SK-N-SH (cell line): ENCODE measurements around the gene PARP15. TPM values are rescaled to one million over a fixed set of nuclear protein-coding genes. Genes with fewer than 3 reads are reported as not detected.

ENCODE experiments used
- CTCF ChIA-PET: fragments of 300-600, 350-600 bp; formaldehyde crosslinking; extraction: SDS; loops from one replicate; lab custom pipeline; 2021; lab: Yijun Ruan, JAX
- POLR2A ChIA-PET: fragments of 350-600 bp; sonication (Branson Sonifier 250); formaldehyde crosslinking; extraction: SDS; loops from one replicate; lab custom pipeline; 2020; ENCODE audit warnings: antibody characterized with exemption, inconsistent platforms; lab: Yijun Ruan, JAX
- DNase-seq: peaks from one replicate; pipeline ENCODE4 v3.0.0; 2012
- H2AFZ ChIP-seq: fragments of 200-600 bp; sonication (generic); 2 replicates; pipeline ENCODE4 v1.8.1; 2016; ENCODE audit warnings: antibody characterized with exemption, mild to moderate bottlenecking, low read depth
- H3F3A ChIP-seq: fragments of 200-600 bp; sonication (generic); replicated peaks from 2 replicates; pipeline ENCODE3; 2016; ENCODE audit warnings: antibody characterized with exemption, mild to moderate bottlenecking; ENCODE audit not compliant: insufficient read depth
- H3K27ac ChIP-seq, 2 experiments: fragments of 200-500 bp in 1 of 2; fragments of 200-600 bp in 1 of 2; sonication (Bioruptor generic) in 1 of 2; sonication (generic), shearing (Covaris generic) in 1 of 2; 2 replicates each; pipeline versions ENCODE4 v1.5.1 to v1.6.1; 2014 to 2016; ENCODE audit warnings: low read depth in 2 of 2, inconsistent platforms in 1 of 2, low read length in 1 of 2, mild to moderate bottlenecking in 1 of 2, mixed read lengths in 1 of 2
- H3K27me3 ChIP-seq: fragments of 200-600 bp; sonication (generic), shearing (Covaris generic); 2 replicates; pipeline ENCODE4 v1.6.1; 2016; ENCODE audit warnings: mixed run types; ENCODE audit not compliant: insufficient read depth
- H3K36me3 ChIP-seq, 2 experiments: fragments of 200-500 bp in 1 of 2; fragments of 200-600 bp in 1 of 2; sonication (Bioruptor generic) in 1 of 2; sonication (generic) in 1 of 2; replicated peaks in 1 of 2; 2 replicates each; pipeline versions ENCODE3 to v1.5.1; 2014 to 2016; ENCODE audit warnings: low read length in 1 of 2, mild to moderate bottlenecking in 1 of 2; ENCODE audit not compliant: insufficient read depth in 2 of 2, control insufficient read depth in 1 of 2
- H3K4me1 ChIP-seq, 2 experiments: fragments of 200-500 bp in 1 of 2; fragments of 200-600 bp in 1 of 2; sonication (Bioruptor generic) in 1 of 2; sonication (generic), shearing (Covaris generic) in 1 of 2; 2 replicates each; pipeline versions ENCODE4 v1.5.1 to v1.6.1; 2014 to 2016; ENCODE audit warnings: low read depth in 1 of 2, low read length in 1 of 2, mixed run types in 1 of 2; ENCODE audit not compliant: insufficient read depth in 2 of 2, control insufficient read depth in 1 of 2
- H3K4me2 ChIP-seq: fragments of 200-600 bp; sonication (generic), shearing (Covaris generic); 2 replicates; pipeline ENCODE4 v1.6.1; 2017; ENCODE audit warnings: mixed run types
- H3K4me3 ChIP-seq, 2 experiments: fragments of 200-500 bp in 1 of 2; fragments of 200-600 bp in 1 of 2; sonication (Bioruptor generic) in 1 of 2; sonication (generic), shearing (Covaris generic) in 1 of 2; 2 replicates each; pipeline versions ENCODE4 v1.5.1 to v1.8.1; 2014 to 2016; ENCODE audit warnings: low read depth in 2 of 2, inconsistent platforms in 1 of 2, low read length in 1 of 2, mild to moderate bottlenecking in 1 of 2, mixed read lengths in 1 of 2, moderate library complexity in 1 of 2
- H3K79me2 ChIP-seq: fragments of 200-600 bp; sonication (generic); 2 replicates; pipeline ENCODE4 v1.8.1; 2017; ENCODE audit warnings: mild to moderate bottlenecking; ENCODE audit not compliant: insufficient read depth
- H3K9ac ChIP-seq: fragments of 200-600 bp; sonication (generic); 2 replicates; pipeline ENCODE4 v1.6.1; 2017; ENCODE audit warnings: mixed run types
- H3K9me2 ChIP-seq: fragments of 200-600 bp; sonication (generic); 2 replicates; pipeline ENCODE4 v1.6.1; 2017; ENCODE audit warnings: mixed run types
- H3K9me3 ChIP-seq: fragments of 200-600 bp; sonication (generic); 2 replicates; pipeline ENCODE4 v1.6.1; 2017; ENCODE audit warnings: mixed run types, mild to moderate bottlenecking, moderate library complexity
- H4K20me1 ChIP-seq: fragments of 200-600 bp; sonication (generic); 2 replicates; pipeline ENCODE4 v1.6.1; 2017; ENCODE audit warnings: mild to moderate bottlenecking, mixed run types; ENCODE audit not compliant: insufficient read depth
- CHD2 ChIP-seq: fragments of 150-350 bp; IDR thresholded peaks from 2 replicates; pipeline ENCODE4 v1.6.1; 2018; ENCODE audit warnings: low read length; ENCODE audit not compliant: partially characterized antibody
- EZH2phosphoT487 ChIP-seq: fragments of 200-600 bp; sonication (generic); IDR thresholded peaks from 2 replicates; pipeline ENCODE4 v1.6.1; 2017; ENCODE audit warnings: low read depth, mixed run types, mild to moderate bottlenecking, antibody characterized with exemption, moderate library complexity, borderline replicate concordance
- FOSL2 ChIP-seq: IDR thresholded peaks from 2 replicates; pipeline ENCODE4 v1.4.0; 2012; ENCODE audit warnings: low read depth, mild to moderate bottlenecking, moderate library complexity, borderline replicate concordance
- FOXJ3 ChIP-seq: sonication (generic); formaldehyde crosslinking; IDR thresholded peaks from 2 replicates; pipeline ENCODE4 v1.5.1; 2020; ENCODE audit warnings: mild to moderate bottlenecking, missing genetic modification reagents
- FOXM1 ChIP-seq: IDR thresholded peaks from 2 replicates; pipeline ENCODE4 v1.4.0; 2012; ENCODE audit warnings: low read depth, mild to moderate bottlenecking
- MAX ChIP-seq: IDR thresholded peaks from 2 replicates; pipeline ENCODE4 v1.4.0; 2012; ENCODE audit warnings: low read depth
- MEF2A ChIP-seq: IDR thresholded peaks from 2 replicates; pipeline ENCODE4 v1.4.0; 2012; ENCODE audit warnings: low read depth, borderline replicate concordance
- MXI1 ChIP-seq: IDR thresholded peaks from 2 replicates; pipeline ENCODE4 v1.6.1; 2012; ENCODE audit warnings: mild to moderate bottlenecking, low read depth, low read length, improper control_type of control experiment
- PBX3 ChIP-seq: IDR thresholded peaks from 2 replicates; pipeline ENCODE4; 2012
- SIN3A ChIP-seq: IDR thresholded peaks from 2 replicates; pipeline ENCODE4 v1.6.1; 2012; ENCODE audit warnings: low read depth, mild to moderate bottlenecking, low read length, moderate library complexity, borderline replicate concordance
- TAF1 ChIP-seq: IDR thresholded peaks from 2 replicates; pipeline ENCODE4 v1.6.1; 2012; ENCODE audit warnings: low read depth, mild to moderate bottlenecking, low read length, moderate library complexity, borderline replicate concordance
- TEAD4 ChIP-seq: IDR thresholded peaks from 2 replicates; pipeline ENCODE4 v1.4.0; 2012; ENCODE audit warnings: mild to moderate bottlenecking, borderline replicate concordance; ENCODE audit not compliant: insufficient read depth
- USF2 ChIP-seq: fragments of 150-350 bp; IDR thresholded peaks from 2 replicates; pipeline ENCODE4 v1.6.1; 2017; ENCODE audit warnings: antibody characterized with exemption, low read length, low read depth, borderline replicate concordance
- ZBTB33 ChIP-seq: IDR thresholded peaks from 2 replicates; pipeline ENCODE4 v1.4.0; 2012; ENCODE audit warnings: low read depth, borderline replicate concordance
- WGBS: methylation state at CpG from one replicate; pipeline ENCODE4 v1.1.6; 2017; ENCODE audit warnings: low lambda C conversion rate; 5-methylcytosine and 5-hydroxymethylcytosine counted together
- polyA plus RNA-seq, 3 experiments: library from polyadenylated mRNA; depleted of rRNA; stranded (reverse); fragments of >200 nt; gene quantifications; 2 replicates each; pipeline ENCODE4 v1.2.3, GENCODE V29; 2012

PARP15 gene
- polyA plus RNA-seq, 1 of the 3 experiments (the other 2 are of a cell fraction), result not detected

- DNase-seq, result no peak
- Histone ChIP-seq H3K79me2 (no peaks in the 10 kb centered on the region), H3K9ac (no peak overlapping the region), H3K9me2 (no peaks in the 10 kb centered on the region), H4K20me1 (no peaks in the 10 kb centered on the region), H3K27me3 (no peaks in the 10 kb centered on the region; the same call in 1 of the 2 replicates), H3K27ac (no peak overlapping the region), H3F3A (no peaks in the 10 kb centered on the region), H3K4me2 (no peak overlapping the region), H3K9me3 (no peaks in the 10 kb centered on the region), H3K4me1 (no peaks in the 10 kb centered on the region), H3K36me3 (no peaks in the 10 kb centered on the region), H2AFZ (no peak overlapping the region), H3K4me3 (no peak overlapping the region)
- ChIA-PET CTCF (no interaction called here), POLR2A (no interaction called here)
- 13% methylated on average over 3 of the region's 3 CpGs for WGBS
- TF ChIP-seq TAF1 (no peak), FOXM1 (no peak), EZH2phosphoT487 (no peak), PBX3 (no peak), MXI1 (no peak), FOSL2 (no peak), FOXJ3 (CRISPR knock-in tag) (no peak), MAX (no peak), TEAD4 (no peak), ZBTB33 (no peak), SIN3A (no peak), CHD2 (no peak), MEF2A (no peak), USF2 (no peak)
Observed at GRCh38 chr3:122636697-122637096, 59.2 kb downstream of the PARP15 start.
